Loucy (cell line): Measurements from ENCODE around the gene AUH.

ENCODE experiments used
- H2AFZ ChIP-seq: fragments of 200-600 bp; sonication (generic); 2 replicates; pipeline ENCODE4 v1.6.0; 2016; ENCODE audit warnings: antibody characterized with exemption, mild to moderate bottlenecking, low read length, moderate library complexity
- H3F3A ChIP-seq: fragments of 200-600 bp; 2 replicates; pipeline ENCODE4 v1.6.0; 2016; ENCODE audit warnings: antibody characterized with exemption, low read depth, mild to moderate bottlenecking
- H3K27me3 ChIP-seq: fragments of 200-600 bp; sonication (generic); 2 replicates; pipeline ENCODE4 v1.6.1; 2014; ENCODE audit warnings: low read length, mild to moderate bottlenecking; ENCODE audit not compliant: insufficient read depth, poor library complexity, severe bottlenecking
- H3K36me3 ChIP-seq: fragments of 200-600 bp; sonication (generic); 2 replicates; pipeline ENCODE4 v1.6.1; 2016; ENCODE audit warnings: low read length; ENCODE audit not compliant: insufficient read depth
- H3K4me1 ChIP-seq: fragments of 200-600 bp; sonication (generic); 2 replicates; pipeline ENCODE4 v1.5.1; 2014; ENCODE audit warnings: low read length, mild to moderate bottlenecking; ENCODE audit not compliant: insufficient read depth, poor library complexity, severe bottlenecking
- H3K4me2 ChIP-seq: fragments of 200-600 bp; sonication (generic); 2 replicates; pipeline ENCODE4 v1.6.0; 2014; ENCODE audit warnings: antibody characterized with exemption, low read length, low read depth, mild to moderate bottlenecking; ENCODE audit not compliant: poor library complexity, severe bottlenecking
- H3K4me3 ChIP-seq: fragments of 200-600 bp; sonication (generic); 2 replicates; pipeline ENCODE4 v1.5.1; 2014; ENCODE audit warnings: low read length, mild to moderate bottlenecking, mixed read lengths; ENCODE audit not compliant: poor library complexity, severe bottlenecking
- H3K79me2 ChIP-seq: fragments of 200-600 bp; sonication (generic); 2 replicates; pipeline ENCODE4 v1.6.1; 2014; ENCODE audit warnings: low read length; ENCODE audit not compliant: insufficient read depth
- H3K9ac ChIP-seq: fragments of 200-600 bp; sonication (generic); 2 replicates; pipeline ENCODE4 v1.6.0; 2014; ENCODE audit warnings: mild to moderate bottlenecking, low read depth, low read length, moderate library complexity; ENCODE audit not compliant: poor library complexity, severe bottlenecking
- H3K9me2 ChIP-seq: fragments of 200-600 bp; sonication (generic); replicated peaks from 2 replicates; pipeline ENCODE4 v1.6.1; 2016; ENCODE audit warnings: low read depth, low read length, mixed read lengths
- H3K9me3 ChIP-seq: fragments of 200-600 bp; sonication (generic); 2 replicates; pipeline ENCODE4 v1.6.1; 2014; ENCODE audit warnings: mild to moderate bottlenecking, antibody characterized with exemption, low read length, low read depth; ENCODE audit not compliant: insufficient read depth
- H4K20me1 ChIP-seq: fragments of 200-600 bp; sonication (generic); 2 replicates; pipeline ENCODE4 v1.6.0; 2014; ENCODE audit warnings: antibody characterized with exemption, low read length, mild to moderate bottlenecking; ENCODE audit not compliant: insufficient read depth, poor library complexity, severe bottlenecking
- CTCF ChIP-seq: fragments of 200-600 bp; sonication (generic); conservative IDR thresholded peaks from 2 replicates; pipeline ENCODE4 v1.5.1; 2014; ENCODE audit warnings: mild to moderate bottlenecking, antibody characterized with exemption, low read length
- EZH2phosphoT487 ChIP-seq: fragments of 200-600 bp; IDR thresholded peaks from 2 replicates; pipeline ENCODE4 v1.6.1; 2018; ENCODE audit warnings: antibody characterized with exemption, mild to moderate bottlenecking, moderate library complexity, borderline replicate concordance

Gene AUH

GRCh38 chr9:91386765-91387164 is 25.0 kb upstream of the AUH start:
- Histone ChIP-seq H3K27me3 (no peaks in the 10 kb centered on the region), H3K4me1 (no peaks in the 10 kb centered on the region), H3K36me3 (no peaks in the 10 kb centered on the region), H3K9me3 (no peaks in the 10 kb centered on the region), H2AFZ (no peak overlapping the region), H3K9me2 (no peaks in the 10 kb centered on the region), H3K79me2 (no peaks in the 10 kb centered on the region), H4K20me1 (no peaks in the 10 kb centered on the region), H3K9ac (no peak overlapping the region), H3F3A (no peaks in the 10 kb centered on the region), H3K4me2 (no peak overlapping the region), H3K4me3 (no peak overlapping the region)
- TF ChIP-seq EZH2phosphoT487 (no peak), CTCF (no peak)

- no peaks in the 10 kb centered on the region for H3K36me3 ChIP-seq
- no peak overlapping the region for H3K4me3 ChIP-seq
- H3K27me3 ChIP-seq = no peaks in the 10 kb centered on the region
- H3K4me2 ChIP-seq = no peak overlapping the region
- H3F3A ChIP-seq = no peaks in the 10 kb centered on the region
- no peak for TF ChIP-seq EZH2phosphoT487
- no peak for TF ChIP-seq CTCF
- no peaks in the 10 kb centered on the region for H3K79me2 ChIP-seq
- no peaks in the 10 kb centered on the region for H4K20me1 ChIP-seq
- H3K9me2 ChIP-seq = no peaks in the 10 kb centered on the region
- H3K9ac ChIP-seq = no peak overlapping the region
- no peaks in the 10 kb centered on the region for H3K9me3 ChIP-seq
- H2AFZ ChIP-seq = no peak overlapping the region
- H3K4me1 ChIP-seq = no peaks in the 10 kb centered on the region
Measured at GRCh38 chr9:91384954-91385353, 23.2 kb upstream of the AUH start.

GRCh38 chr9:91383577-91383976 is 21.9 kb upstream of the AUH start:
- Histone ChIP-seq H3K4me3 (no peak overlapping the region), H2AFZ (no peak overlapping the region), H3K9me2 (no peaks in the 10 kb centered on the region), H3K4me2 (no peak overlapping the region), H3K79me2 (no peaks in the 10 kb centered on the region), H4K20me1 (no peaks in the 10 kb centered on the region), H3K4me1 (no peaks in the 10 kb centered on the region), H3K27me3 (no peaks in the 10 kb centered on the region), H3F3A (no peaks in the 10 kb centered on the region), H3K36me3 (no peaks in the 10 kb centered on the region), H3K9ac (no peak overlapping the region), H3K9me3 (no peaks in the 10 kb centered on the region)
- TF ChIP-seq EZH2phosphoT487 (no peak), CTCF (no peak)
